DMS53 treated with DMSO at 0.1 percent for 48 hours (cell line): ENCODE measurements around the gene SEC24D.

ENCODE experiments used
- DNase-seq: peaks from one replicate; lab custom pipeline; 2025; ENCODE audit not compliant: unreplicated experiment; lab: John Stamatoyannopoulos, UW

Gene SEC24D

GRCh38 chr4:118776157-118776954 lies 59.6 kb downstream of the SEC24D start:
- DNase-seq: no peak

- no peak for DNase-seq
Observed at GRCh38 chr4:118775405-118775804, 60.5 kb downstream of the SEC24D start.

- DNase-seq: no peak
Observed at GRCh38 chr4:118774989-118775388, 60.9 kb downstream of the SEC24D start.

GRCh38 chr4:118774321-118774720 lies 61.6 kb downstream of the SEC24D start:
- no peak for DNase-seq

- no peak for DNase-seq
Observed at GRCh38 chr4:118773429-118773792, 62.5 kb downstream of the SEC24D start.

GRCh38 chr4:118772767-118773428 lies 63.0 kb downstream of the SEC24D start:
- DNase-seq: no peak

- peak; percentile 23 for DNase-seq
Observed at GRCh38 chr4:118772081-118772766, 63.7 kb downstream of the SEC24D start.

GRCh38 chr4:118770741-118771187 lies 65.2 kb downstream of the SEC24D start:
- no peak for DNase-seq

- DNase-seq: no peak
Observed at GRCh38 chr4:118769161-118769560, 66.8 kb downstream of the SEC24D start.

GRCh38 chr4:118767109-118767508 lies 68.8 kb downstream of the SEC24D start:
- DNase-seq: no peak

GRCh38 chr4:118765399-118765798 lies 70.5 kb downstream of the SEC24D start:
- DNase-seq: no peak

- DNase-seq: no peak
Observed at GRCh38 chr4:118762730-118763477, 73.0 kb downstream of the SEC24D start.

- no peak for DNase-seq
Observed at GRCh38 chr4:118762155-118762554, 73.8 kb downstream of the SEC24D start.

GRCh38 chr4:118761397-118762016 lies 74.4 kb downstream of the SEC24D start:
- no peak for DNase-seq

GRCh38 chr4:118760493-118760892 lies 75.4 kb downstream of the SEC24D start:
- DNase-seq: no peak

GRCh38 chr4:118760092-118760491 lies 75.8 kb downstream of the SEC24D start:
- DNase-seq: no peak

GRCh38 chr4:118759481-118759880 lies 76.4 kb downstream of the SEC24D start:
- no peak for DNase-seq

- DNase-seq: no peak
Observed at GRCh38 chr4:118758293-118758692, 77.6 kb downstream of the SEC24D start.

GRCh38 chr4:118757761-118758251 lies 78.1 kb downstream of the SEC24D start:
- DNase-seq: no peak

GRCh38 chr4:118756958-118757357 lies 79.0 kb downstream of the SEC24D start:
- no peak for DNase-seq

- DNase-seq: no peak
Observed at GRCh38 chr4:118756429-118756828, 79.5 kb downstream of the SEC24D start.
